ENCODE measurements around the gene EREG.
"Not testable (repeated sequence)": the region's sequence is repeated elsewhere in the genome, so short reads cannot be mapped to it uniquely, and the experiment has no call there.

EREG gene

DNA sequence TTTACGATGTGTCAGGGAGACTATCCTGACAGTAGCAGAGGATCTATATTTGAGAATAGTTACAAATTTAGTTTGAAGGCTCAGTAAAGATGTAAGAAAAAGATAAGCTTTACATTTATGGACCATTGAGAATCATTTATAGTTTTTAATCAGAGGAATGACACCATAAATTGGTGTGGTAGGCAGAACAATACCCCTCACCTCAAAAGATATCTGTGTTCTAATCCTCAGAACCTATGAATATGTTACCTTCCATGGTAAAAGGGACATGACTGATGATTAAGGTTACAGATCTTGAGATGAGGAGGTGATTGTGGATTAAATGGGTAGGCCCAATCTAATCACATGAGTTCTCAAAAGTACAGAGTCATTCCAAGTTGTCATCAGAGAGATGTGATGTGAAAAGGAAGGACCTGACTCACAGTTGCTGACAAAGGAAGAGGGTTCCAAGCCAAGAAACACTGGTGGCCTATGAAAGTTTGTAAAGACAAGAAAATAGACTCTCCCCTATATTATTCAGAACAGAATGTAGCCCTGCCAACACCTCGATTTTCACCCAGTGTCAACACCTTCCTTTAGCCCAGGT is 27.0 kb downstream of the EREG start:
- no peak for DNase-seq

- DNase-seq = no peak
Measured at GRCh38 chr4:74394476-74395136, 29.7 kb downstream of the EREG start.

DNA sequence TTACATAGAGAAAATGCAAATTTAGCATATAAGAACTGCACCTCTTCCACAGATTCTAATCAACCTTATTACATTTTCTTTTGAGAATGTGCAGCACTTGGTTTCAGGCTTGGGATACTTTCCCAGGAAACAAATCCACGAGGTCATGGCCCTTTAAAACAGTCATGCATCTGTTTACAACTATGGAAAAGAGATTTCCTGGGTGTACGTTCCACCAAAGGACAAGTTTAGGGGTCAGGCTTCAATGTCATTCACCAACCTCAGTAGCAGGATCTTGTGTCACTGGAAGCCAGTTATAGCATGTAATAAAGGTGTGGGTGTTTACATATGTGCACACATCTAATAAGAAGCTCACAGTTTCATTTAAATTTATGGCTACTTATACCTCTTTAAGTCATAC is 30.7 kb downstream of the EREG start:
- no peak for DNase-seq

- no peak for DNase-seq
Measured at GRCh38 chr4:74397748-74398426, 32.9 kb downstream of the EREG start.

GRCh38 chr4:74398894-74399589 is 34.1 kb downstream of the EREG start:
- not testable (repeated sequence) for DNase-seq

- DNase-seq = no peak
Measured at GRCh38 chr4:74400395-74400794, 35.5 kb downstream of the EREG start.

DNA sequence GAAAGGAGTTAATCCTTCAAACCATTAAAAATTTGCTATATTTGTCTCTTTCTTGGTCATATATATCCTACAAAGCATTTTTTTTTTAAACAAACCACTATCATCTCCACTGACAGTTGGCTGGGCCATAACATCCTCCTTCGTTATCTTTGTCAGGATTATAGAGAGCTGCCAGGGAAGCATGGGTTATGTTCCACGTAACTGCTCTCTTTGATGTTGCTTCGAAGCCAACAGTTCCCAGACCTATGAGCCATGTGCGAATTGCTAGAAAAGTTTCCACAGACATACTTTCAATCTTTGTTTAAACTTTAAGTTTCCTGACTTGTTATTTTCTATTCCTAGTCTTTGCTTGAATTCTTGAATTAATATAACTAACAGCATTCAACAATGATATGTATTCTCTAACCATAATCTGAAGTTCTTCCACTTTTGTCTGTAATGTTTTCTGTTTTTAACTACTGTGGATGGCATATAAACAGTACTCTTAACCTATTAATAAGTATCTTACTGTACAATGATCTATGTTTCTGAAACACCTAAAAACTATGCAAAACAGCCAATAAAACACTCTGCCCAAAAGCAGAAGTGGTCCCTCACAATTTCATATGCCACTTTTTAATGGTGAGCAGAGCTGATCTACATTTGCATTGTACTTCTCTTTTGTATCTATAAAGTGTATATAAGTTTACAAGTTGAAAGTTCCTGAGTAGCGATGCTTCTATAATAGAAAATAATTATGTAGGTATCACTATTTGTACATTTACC is 37.9 kb downstream of the EREG start:
- no peak for DNase-seq

- DNase-seq = no peak
Measured at GRCh38 chr4:74407891-74408290, 42.9 kb downstream of the EREG start.

DNA sequence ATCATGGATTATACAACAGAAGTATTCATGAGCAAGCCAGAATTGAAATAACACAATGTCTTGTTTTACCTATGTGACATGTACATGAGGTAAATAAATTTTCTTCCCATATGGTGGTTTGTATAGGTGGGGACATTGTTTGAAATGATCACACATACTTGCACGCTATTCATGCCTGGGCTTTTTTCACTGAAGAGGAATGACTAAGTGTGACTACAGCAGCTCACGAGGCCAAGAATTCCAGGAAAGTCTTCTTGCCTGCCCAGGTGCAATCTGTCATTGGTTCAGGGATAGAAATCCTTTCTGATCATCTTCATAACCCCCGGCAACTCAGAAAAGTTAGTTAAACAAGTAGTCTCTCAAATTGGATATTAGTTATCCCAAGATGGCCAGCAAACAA is 43.7 kb downstream of the EREG start:
- no peak for DNase-seq

- DNase-seq = no peak
Measured at GRCh38 chr4:74410272-74410671, 45.3 kb downstream of the EREG start.

DNA sequence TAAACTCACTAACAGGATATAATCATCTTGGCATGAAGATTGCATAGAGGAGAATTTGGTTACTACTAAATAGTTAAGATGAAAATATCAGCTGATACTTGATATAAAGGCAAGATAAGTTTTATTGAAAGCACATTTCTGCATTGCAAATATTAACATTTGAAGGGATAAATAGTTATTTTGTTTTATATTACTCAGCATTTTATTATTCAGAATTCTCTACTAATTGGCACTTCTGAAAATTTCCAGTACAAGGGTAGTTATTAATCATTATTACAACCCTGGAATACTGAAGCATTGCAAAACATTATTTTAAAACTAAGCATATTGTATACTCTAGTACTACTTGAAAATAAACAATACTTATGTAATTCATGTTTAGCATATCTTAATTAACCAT is 47.3 kb downstream of the EREG start:
- no peak for DNase-seq

DNA sequence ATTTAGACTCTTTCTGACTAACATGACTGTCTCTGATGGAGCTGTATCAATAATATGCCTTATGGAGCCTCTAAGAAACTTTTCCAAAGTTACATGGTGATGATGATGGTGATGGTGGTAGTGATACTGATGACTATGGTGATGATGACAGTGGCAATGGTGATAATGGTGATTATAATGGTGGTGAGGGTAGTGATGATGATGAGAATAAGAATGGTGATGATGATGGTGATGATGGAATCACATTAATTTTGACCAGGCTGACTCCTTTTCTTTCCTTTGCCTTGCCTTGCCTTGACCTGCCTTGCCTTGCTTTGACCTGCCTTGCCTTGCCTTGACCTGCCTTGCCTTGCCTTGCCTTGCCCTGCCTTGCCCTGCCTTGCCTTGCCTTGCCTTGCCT is 48.3 kb downstream of the EREG start:
- no peak for DNase-seq

GRCh38 chr4:74414149-74414809 is 49.3 kb downstream of the EREG start:
- no peak for DNase-seq

- DNase-seq = no peak
Measured at GRCh38 chr4:74415602-74416300, 50.8 kb downstream of the EREG start.

DNA sequence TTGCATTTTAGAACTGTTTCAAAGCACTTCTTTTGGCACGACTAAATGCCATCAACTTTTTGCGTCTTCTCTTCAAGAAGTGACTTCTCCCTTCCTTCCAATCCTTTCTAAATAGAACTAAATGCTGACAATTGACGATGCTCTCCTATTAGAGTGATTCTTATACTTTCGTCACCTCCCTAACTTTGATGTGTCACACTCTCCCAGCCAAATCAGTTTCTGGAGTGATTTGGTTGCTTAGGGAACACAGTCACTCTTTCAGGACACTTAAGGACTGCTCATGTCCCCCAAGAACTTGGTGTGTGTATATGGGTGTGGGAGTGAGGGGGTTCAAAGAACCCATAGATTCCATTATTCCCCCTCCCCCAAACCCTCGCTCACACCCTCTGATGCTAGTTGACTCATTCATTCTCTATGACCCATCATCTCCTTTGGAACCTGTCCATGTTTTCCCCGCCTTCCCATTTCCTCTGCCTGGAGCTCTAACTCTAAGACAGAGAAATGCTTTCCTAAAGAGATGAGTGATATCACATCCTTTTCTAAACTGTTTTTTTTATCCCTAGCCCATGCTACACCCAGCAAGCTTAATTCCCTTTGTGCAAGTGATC is 53.2 kb downstream of the EREG start:
- no peak for DNase-seq

DNA sequence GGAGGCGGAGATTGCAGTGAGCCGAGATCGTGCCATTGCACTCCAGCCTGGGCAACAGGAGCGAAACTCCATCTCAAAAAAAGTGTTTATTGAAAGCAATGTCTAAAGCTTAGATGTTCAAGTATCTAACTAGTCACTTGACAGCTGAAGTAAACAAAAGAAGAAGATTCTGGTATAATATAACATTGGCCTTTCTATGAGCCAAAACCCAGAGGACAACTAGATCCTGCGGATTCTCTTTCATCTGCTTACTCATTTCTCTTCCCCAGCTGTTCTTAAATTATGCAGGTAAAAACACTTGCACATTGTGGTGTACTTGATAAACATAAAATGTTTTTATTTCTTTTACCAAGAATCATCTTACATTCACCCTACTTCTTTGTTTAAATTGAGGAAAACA is 55.9 kb downstream of the EREG start:
- no peak for DNase-seq

DNA sequence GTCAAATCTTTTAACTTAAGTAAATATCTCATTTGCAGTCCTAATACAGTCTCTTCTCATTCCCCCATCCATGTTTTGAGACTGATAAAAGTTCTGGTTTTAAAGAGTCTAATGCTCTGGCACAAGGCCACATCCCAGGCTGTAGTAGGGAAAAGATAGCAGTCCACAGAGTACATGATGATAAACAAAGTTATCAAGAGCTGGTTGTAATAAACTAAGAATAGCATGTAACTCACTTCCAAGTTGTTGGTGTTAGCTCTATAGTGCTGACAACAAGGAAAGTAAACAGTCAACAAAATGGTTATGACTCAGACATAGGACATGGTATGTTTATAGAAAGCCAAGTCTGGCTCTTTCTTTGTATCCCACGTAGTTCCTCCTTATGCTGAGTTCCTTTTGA is 58.2 kb downstream of the EREG start:
- no peak for DNase-seq

GRCh38 chr4:74424111-74424510 is 59.2 kb downstream of the EREG start:
- no peak for DNase-seq

DNA sequence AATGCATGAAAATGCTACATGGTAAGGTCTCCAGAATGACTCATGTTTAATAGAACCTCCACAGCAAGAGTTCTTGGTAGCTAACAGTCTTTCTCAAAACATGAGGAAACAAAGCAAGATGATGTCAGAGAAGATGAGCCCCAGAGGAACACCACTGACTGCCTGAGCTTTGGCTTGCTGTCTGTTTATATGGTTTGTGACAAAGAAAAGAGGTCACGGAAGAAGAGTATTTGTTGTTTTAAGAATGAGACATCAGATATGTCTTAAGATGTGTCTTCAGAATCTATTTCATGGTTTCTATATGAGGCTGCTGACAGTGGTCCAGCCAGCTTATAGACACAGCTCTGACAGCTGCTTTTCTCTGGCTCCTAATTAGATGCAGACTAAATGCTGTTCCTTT is 61.2 kb downstream of the EREG start:
- DNase-seq = no peak

- no peak for DNase-seq
Measured at GRCh38 chr4:74428276-74428675, 63.3 kb downstream of the EREG start.

- DNase-seq = no peak
Measured at GRCh38 chr4:74431113-74431826, 66.3 kb downstream of the EREG start.

Measured in NCI-H446 treated with DMSO at 0.1 percent for 48 hours (cell line).